GM12878 (cell line): Measurements from ENCODE around the gene PMEL. TPM values are rescaled to one million over a fixed set of nuclear protein-coding genes. Genes with fewer than 3 reads are reported as not detected.

ENCODE experiments used
- BRCA1 ChIP-seq: IDR thresholded peaks from 2 replicates; pipeline ENCODE4 v1.6.1; 2011; ENCODE audit warnings: low read depth, low read length, improper control_type of control experiment
- DPF2 ChIP-seq: fragments of 450-650 bp; IDR thresholded peaks from 2 replicates; pipeline ENCODE4 v1.6.1; 2017; ENCODE audit warnings: mild to moderate bottlenecking
- EED ChIP-seq: sonication (generic); IDR thresholded peaks from 2 replicates; pipeline ENCODE4 v1.6.1; 2016; ENCODE audit warnings: antibody characterized with exemption, low read depth
- HDAC2 ChIP-seq: fragments of 200-600 bp; sonication (generic); IDR thresholded peaks from 2 replicates; pipeline ENCODE4 v1.6.1; 2017
- IKZF2 ChIP-seq, 2 experiments: fragments of 450-650 bp; IDR thresholded peaks; 2 replicates each; pipeline ENCODE4 v1.6.1; 2017; ENCODE audit warnings: mild to moderate bottlenecking in 2 of 2, moderate library complexity in 2 of 2
- JUND ChIP-seq: IDR thresholded peaks from 2 replicates; pipeline ENCODE4 v1.6.1; 2012; ENCODE audit warnings: low read depth, mild to moderate bottlenecking, low read length, improper control_type of control experiment, moderate library complexity
- KDM1A ChIP-seq: fragments of 200-600 bp; sonication (generic); IDR thresholded peaks from 2 replicates; pipeline ENCODE4 v1.6.1; 2016; ENCODE audit warnings: borderline replicate concordance
- MYC ChIP-seq: IDR thresholded peaks from 2 replicates; pipeline ENCODE4 v1.6.1; 2011; ENCODE audit warnings: mild to moderate bottlenecking, low read length, moderate library complexity, inconsistent platforms; ENCODE audit not compliant: insufficient read depth, insufficient replicate concordance, insufficient read length, severe bottlenecking
- NFIC ChIP-seq: IDR thresholded peaks from 2 replicates; pipeline ENCODE4 v1.6.1; 2012; ENCODE audit warnings: low read depth, mild to moderate bottlenecking, inconsistent platforms, low read length, moderate library complexity
- NR2F1 ChIP-seq: fragments of 450-650 bp; conservative IDR thresholded peaks from 2 replicates; pipeline ENCODE4 v1.6.1; 2017; ENCODE audit warnings: mild to moderate bottlenecking
- POU2F2 ChIP-seq: IDR thresholded peaks from 3 replicates; pipeline ENCODE4 v1.6.1; 2011; ENCODE audit warnings: low read depth, mild to moderate bottlenecking, low read length, borderline replicate concordance
- RELA ChIP-seq: fragments of 450-650 bp; IDR thresholded peaks from 2 replicates; pipeline ENCODE4 v1.8.0; 2014; ENCODE audit warnings: borderline replicate concordance; ENCODE audit not compliant: partially characterized antibody
- SMAD1 ChIP-seq: fragments of 450-650 bp; IDR thresholded peaks from 2 replicates; pipeline ENCODE4 v1.6.1; 2018; ENCODE audit warnings: mild to moderate bottlenecking, low read depth; ENCODE audit not compliant: partially characterized antibody
- TAF1 ChIP-seq: IDR thresholded peaks from 2 replicates; pipeline ENCODE4 v1.6.1; 2011; ENCODE audit warnings: mild to moderate bottlenecking, low read depth, low read length, borderline replicate concordance
- TBL1XR1 ChIP-seq: IDR thresholded peaks from 2 replicates; pipeline ENCODE4 v1.6.1; 2012; ENCODE audit warnings: low read depth, low read length, improper control_type of control experiment
- TCF7 ChIP-seq: IDR thresholded peaks from 2 replicates; pipeline ENCODE4 v1.6.1; 2014; ENCODE audit warnings: antibody characterized with exemption, borderline replicate concordance
- USF1 ChIP-seq: IDR thresholded peaks from 2 replicates; pipeline ENCODE4 v1.6.1; 2011; ENCODE audit warnings: borderline replicate concordance, low read depth, mild to moderate bottlenecking, moderate library complexity, mixed read lengths, low read length; ENCODE audit not compliant: insufficient read depth; ENCODE audit errors: extremely low read length
- WRNIP1 ChIP-seq: IDR thresholded peaks from 2 replicates; pipeline ENCODE4 v1.6.1; 2011; ENCODE audit warnings: low read depth, low read length, improper control_type of control experiment, borderline replicate concordance
- ZBTB40 ChIP-seq: fragments of 450-650 bp; IDR thresholded peaks from 2 replicates; pipeline ENCODE4 v1.6.1; 2016; ENCODE audit warnings: mild to moderate bottlenecking, moderate library complexity, borderline replicate concordance
- ZNF207 ChIP-seq: fragments of 450-650 bp; IDR thresholded peaks from 2 replicates; pipeline ENCODE4 v1.6.1; 2014; ENCODE audit warnings: antibody characterized with exemption, mild to moderate bottlenecking, borderline replicate concordance
- polyA plus RNA-seq, 11 experiments: library from polyadenylated mRNA; depleted of rRNA in 4 of 11; unstranded in 6 of 11; stranded (reverse) in 5 of 11; fragments of >200 nt; fragmentation: Nextera tagmentation in 4 of 11; fragmentation: Illumina TruSeq in 1 of 11; extraction: Ambion mirVana in 4 of 11; extraction: Trizol in 1 of 11; gene quantifications; 1 replicate in 1 of 11; 2 replicates in 10 of 11; pipeline versions ENCODE4 v1.2.1 to v1.2.3, GENCODE V29; 2011 to 2016; ENCODE audit warnings: inconsistent platforms in 2 of 11, missing spikeins in 2 of 11, low read depth in 1 of 11
- total RNA-seq, 4 experiments: library from RNA; depleted of rRNA in 3 of 4; stranded (reverse); fragments of >200 nt in 3 of 4; fragmentation: Illumina TruSeq in 1 of 4; extraction: Trizol in 1 of 4; gene quantifications; 2 replicates each; pipeline versions ENCODE4 v1.2.1 to v1.2.3, GENCODE V29; 2013 to 2021
- TF ChIP-seq, protein P1 (sequence below): fragments of 450-650 bp; IDR thresholded peaks from 2 replicates; pipeline ENCODE4 v1.6.1; 2017; ENCODE audit warnings: mild to moderate bottlenecking

Gene PMEL
- total and polyA plus RNA-seq, 10 of the 15 experiments (the other 5 are each of a cell fraction or from before 2014, with no cell fraction given): 0.32 to 1.6 (median 0.56) TPM

DNA sequence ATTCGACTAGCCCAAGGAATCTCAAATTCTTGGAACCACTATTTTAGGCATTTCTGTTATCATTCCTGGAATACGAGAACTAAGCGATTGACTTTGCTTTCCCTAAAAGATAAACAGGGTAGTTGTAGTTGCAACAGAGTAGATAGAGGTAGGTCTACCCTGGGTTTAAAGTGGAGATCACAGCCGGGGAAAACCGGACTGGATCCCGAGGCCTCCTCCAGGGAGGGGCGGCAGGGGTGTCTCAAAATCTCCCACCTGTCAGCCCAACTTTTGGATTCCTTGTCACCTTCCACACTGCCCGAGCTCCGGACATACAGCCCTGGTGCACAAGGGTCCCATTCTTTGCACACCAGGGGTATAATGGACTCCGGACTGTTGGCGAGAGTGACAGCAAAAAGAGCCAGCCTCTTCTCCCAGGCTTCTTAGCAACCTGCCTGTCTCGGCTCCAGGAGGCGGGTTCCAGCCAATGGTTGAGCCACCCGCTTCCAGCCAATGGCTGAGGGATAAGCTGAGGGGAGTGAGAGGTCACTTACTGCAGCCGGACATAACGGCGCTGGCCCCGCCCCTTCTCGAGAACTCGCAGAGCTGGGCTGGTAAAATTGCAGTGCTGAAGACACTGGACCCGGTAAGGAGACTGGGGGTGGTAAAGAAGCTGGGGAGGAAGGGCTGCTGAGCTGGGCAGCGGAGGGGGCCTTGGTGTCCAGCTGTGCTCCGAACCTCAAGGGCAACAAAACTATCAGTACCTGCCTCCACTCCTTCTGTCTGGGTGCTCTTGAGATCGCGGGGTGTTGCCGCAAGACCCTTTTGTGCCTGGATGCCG lies 31.1 kb upstream of the PMEL start, which contains the start of gene SUOX (continued):
- no peak for TF ChIP-seq MYC
- no peak for TF ChIP-seq IKZF2 (IDR thresholded peaks at IDR 0.05)
- TF ChIP-seq TBL1XR1: no peak
- peak; percentile 55; the same call in 1 of the 2 replicates for TF ChIP-seq DPF2
- TF ChIP-seq KDM1A: no peak
- peak; percentile 35; the same call in 1 of the 2 replicates for TF ChIP-seq TAF1
- TF ChIP-seq EED: no peak
- TF ChIP-seq JUND: no peak
- no peak for TF ChIP-seq SMAD1
- TF ChIP-seq ZNF207: no peak
- TF ChIP-seq RELA: no peak
- TF ChIP-seq NR2F1: peak; percentile 67; the same call in 1 of the 2 replicates
- TF ChIP-seq NFIC: no peak
- TF ChIP-seq TCF7: no peak
- TF ChIP-seq WRNIP1: no peak
- TF ChIP-seq, protein P1, sequence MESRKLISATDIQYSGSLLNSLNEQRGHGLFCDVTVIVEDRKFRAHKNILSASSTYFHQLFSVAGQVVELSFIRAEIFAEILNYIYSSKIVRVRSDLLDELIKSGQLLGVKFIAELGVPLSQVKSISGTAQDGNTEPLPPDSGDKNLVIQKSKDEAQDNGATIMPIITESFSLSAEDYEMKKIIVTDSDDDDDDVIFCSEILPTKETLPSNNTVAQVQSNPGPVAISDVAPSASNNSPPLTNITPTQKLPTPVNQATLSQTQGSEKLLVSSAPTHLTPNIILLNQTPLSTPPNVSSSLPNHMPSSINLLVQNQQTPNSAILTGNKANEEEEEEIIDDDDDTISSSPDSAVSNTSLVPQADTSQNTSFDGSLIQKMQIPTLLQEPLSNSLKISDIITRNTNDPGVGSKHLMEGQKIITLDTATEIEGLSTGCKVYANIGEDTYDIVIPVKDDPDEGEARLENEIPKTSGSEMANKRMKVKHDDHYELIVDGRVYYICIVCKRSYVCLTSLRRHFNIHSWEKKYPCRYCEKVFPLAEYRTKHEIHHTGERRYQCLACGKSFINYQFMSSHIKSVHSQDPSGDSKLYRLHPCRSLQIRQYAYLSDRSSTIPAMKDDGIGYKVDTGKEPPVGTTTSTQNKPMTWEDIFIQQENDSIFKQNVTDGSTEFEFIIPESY: no peak
- no peak for TF ChIP-seq USF1
- no peak for TF ChIP-seq ZBTB40
- TF ChIP-seq POU2F2: peak; percentile 51
- no peak for TF ChIP-seq HDAC2
- TF ChIP-seq BRCA1: no peak
